ENCODE data around the gene KAT6B. TPM values are rescaled to one million over a fixed set of nuclear protein-coding genes. Genes with fewer than 3 reads are reported as not detected.

The KAT6B gene
- total and polyA plus RNA-seq, 10 of the 15 experiments (the other 5 are each of a cell fraction or from before 2014, with no cell fraction given), result 2.7 to 22.6 (median 15.7) TPM

DNA sequence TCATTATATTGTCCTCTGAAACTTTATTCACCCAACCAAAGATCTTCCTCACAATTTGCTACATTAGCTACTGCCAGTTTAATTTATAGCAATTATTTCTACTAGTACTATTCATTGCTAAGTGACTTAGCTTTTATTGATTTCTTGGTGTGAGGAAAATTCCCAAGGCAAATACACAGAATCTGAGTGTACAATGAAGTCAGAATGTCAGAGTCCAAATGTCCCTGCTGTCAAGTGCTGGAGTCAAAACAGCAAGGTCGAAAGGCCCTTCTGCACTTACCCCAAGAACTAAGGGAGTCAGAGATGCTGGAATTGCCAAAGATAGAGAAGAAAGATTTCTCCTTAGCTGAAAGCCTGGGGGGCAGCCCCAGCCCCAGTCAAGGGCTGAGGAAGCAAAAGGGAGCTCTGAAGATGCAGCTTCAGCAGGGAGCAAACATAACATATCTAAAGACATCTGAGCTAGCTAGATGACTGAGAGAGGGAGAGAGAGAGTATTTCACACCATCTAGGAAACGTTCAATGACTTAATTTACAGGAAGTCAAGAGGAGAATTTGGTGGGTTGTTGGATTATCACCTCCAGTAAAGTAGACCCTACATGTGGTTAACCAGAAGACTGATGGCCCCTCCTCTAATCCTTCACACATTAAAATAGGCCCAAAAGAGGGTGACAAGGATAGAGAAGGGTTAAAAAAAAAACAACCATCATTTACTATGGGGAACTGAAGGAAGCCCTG is 248.5 kb downstream of the KAT6B start (continued):
- TF ChIP-seq ZBTB40 (IDR thresholded peaks at IDR 0.05; ENCODE audit: borderline replicate concordance), result no peak
- TF ChIP-seq, protein P1, sequence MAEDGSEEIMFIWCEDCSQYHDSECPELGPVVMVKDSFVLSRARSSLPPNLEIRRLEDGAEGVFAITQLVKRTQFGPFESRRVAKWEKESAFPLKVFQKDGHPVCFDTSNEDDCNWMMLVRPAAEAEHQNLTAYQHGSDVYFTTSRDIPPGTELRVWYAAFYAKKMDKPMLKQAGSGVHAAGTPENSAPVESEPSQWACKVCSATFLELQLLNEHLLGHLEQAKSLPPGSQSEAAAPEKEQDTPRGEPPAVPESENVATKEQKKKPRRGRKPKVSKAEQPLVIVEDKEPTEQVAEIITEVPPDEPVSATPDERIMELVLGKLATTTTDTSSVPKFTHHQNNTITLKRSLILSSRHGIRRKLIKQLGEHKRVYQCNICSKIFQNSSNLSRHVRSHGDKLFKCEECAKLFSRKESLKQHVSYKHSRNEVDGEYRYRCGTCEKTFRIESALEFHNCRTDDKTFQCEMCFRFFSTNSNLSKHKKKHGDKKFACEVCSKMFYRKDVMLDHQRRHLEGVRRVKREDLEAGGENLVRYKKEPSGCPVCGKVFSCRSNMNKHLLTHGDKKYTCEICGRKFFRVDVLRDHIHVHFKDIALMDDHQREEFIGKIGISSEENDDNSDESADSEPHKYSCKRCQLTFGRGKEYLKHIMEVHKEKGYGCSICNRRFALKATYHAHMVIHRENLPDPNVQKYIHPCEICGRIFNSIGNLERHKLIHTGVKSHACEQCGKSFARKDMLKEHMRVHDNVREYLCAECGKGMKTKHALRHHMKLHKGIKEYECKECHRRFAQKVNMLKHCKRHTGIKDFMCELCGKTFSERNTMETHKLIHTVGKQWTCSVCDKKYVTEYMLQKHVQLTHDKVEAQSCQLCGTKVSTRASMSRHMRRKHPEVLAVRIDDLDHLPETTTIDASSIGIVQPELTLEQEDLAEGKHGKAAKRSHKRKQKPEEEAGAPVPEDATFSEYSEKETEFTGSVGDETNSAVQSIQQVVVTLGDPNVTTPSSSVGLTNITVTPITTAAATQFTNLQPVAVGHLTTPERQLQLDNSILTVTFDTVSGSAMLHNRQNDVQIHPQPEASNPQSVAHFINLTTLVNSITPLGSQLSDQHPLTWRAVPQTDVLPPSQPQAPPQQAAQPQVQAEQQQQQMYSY (CRISPR knock-in tag; IDR thresholded peaks at IDR 0.05), result no peak
- no peak for TF ChIP-seq CTCF (IDR thresholded peaks at IDR 0.05 in 2 of 3, conservative IDR thresholded peaks at IDR 0.05 in 1 of 3; ENCODE audit: control insufficient read depth in 2 of 3, extremely low read depth in 1 of 3, insufficient read depth in 1 of 3, low read depth in 3 of 3, low read length in 3 of 3)
- no peak for TF ChIP-seq RUNX3 (IDR thresholded peaks at IDR 0.05; ENCODE audit: low read length)
- TF ChIP-seq CHD4 (IDR thresholded peaks at IDR 0.05), result no peak
- no peak for TF ChIP-seq BCL3 (IDR thresholded peaks at IDR 0.05; ENCODE audit: borderline replicate concordance, insufficient read depth, low read depth, low read length, poor library complexity, severe bottlenecking)
- no peak for TF ChIP-seq MEF2A (IDR thresholded peaks at IDR 0.05; ENCODE audit: insufficient read depth, low read depth, low read length)
